Brain pericyte (primary cell): Measurements from ENCODE around the gene SYT3.

ENCODE experiments used
- DNase-seq: peaks from one replicate; pipeline ENCODE4 v3.0.0-alpha.2; 2012; ENCODE audit warnings: low read depth, low spot score

SYT3 gene

DNA sequence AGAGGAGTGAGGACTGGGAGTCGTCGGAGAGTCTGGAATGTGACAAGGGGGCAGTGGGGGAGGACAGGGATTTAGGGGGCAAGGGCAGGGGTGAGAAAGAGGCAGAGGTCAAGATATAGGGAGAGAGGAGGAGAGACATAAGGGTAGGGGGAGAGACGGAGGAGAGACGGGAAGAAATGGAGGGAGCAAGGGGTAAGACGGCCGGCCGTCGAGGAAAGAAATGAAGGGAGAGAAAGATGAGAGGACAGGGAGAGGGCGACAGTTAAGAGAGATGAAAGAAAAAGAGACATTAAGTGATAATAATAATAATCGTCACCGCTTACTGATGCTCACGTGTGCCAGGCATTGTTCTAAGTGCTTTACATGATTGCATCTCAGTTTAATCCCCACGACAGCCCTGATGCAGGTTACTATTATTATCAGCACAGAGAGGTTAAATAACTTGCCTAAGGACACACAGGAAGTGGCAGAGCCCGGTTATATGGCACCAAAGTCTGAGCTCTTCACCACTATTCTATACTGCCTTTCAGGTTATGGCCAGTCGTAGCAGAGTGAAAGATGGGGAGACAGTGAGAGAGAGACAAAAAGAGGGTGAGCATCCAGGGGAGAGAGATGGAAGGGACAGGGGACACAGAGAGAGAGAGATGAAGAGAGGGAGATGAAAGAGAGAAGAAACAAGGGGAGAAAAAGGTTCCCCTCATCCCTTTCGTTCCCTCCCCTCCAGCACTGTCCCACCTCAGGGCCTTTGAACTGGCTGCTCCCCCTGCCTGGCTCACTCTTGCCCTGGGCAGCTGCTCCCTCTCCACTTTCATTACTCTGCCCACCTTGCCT, 23.2 kb upstream of the SYT3 start:
- DNase-seq = no peak

DNA sequence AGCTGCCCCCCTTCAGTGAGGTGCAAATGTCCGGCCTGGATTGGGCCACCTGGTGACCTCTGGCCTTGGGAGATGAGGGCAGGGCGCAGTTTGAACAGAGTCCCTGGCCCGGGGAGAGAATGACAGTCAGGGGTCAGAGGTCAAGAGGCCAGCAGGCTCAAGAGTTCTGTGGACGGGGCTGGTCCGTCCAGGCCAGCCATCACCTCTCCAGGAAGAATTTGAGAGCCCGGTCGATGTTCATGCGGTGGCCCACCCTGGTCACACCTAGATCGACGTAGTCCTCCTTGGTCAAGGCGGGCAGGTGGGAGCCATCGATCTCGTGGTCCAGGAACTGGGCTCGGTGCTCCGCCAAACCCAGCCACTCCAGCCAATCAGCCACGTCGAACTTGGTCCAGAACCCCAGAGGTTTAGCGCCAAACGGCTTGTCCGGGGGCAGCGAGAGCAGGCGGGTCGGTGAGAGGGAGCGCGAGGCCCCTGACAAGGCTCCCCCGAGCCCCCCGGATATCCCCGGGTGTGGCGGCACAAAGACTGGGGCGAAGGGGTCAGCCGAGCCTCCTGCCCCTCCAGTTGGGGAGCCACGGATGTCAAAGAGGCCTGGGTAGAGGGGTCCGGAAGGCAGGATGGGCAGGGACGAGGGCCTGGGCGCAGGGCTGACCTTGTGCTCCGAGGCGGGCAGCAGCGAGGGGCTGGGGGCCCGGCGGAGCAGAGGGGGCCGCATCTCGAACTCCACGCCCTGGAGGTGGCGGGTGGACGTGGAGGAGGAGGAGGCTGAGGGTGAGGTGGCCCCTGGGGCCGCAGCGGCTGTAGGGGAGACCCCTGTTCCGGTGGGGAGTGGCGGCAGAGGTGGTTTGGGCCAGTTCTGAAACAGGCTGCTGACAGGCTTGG, 22.3 kb upstream of the SYT3 start:
- no peak for DNase-seq

DNA sequence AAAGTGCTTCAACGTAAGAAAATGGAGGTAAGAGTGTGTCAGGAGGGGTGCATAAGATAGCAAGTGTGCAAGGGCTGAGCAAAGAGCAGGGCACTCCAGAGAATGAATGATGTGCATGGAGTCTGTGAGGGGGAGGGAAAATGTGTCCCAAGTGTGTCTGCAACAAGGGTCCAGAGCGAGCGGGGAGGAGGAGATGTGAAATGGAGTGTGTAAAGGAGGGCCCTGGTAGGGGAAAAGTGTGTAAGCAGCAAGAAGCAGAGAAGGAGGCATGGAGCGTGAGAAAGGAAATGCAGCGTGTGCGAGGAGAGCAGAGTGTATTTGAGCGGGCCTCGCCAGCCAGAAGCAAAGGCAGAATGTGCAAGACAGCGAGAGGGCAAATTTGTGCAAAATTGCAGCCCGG, 21.3 kb upstream of the SYT3 start:
- no peak for DNase-seq

DNA sequence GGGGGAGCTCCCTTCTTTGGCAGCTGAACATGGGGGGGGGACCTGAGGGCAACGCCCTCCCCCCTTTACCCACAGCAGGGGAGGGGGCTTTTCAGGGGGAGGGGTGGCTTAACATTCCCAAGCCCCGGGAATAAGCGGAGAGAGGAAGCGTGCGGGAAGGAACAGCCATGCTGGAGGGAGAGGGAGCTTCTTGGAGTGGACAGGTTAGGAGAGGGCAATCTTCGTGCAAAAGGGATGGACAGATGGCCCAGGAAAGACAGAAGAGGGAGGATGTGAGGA, 20.3 kb upstream of the SYT3 start:
- DNase-seq = no peak

DNA sequence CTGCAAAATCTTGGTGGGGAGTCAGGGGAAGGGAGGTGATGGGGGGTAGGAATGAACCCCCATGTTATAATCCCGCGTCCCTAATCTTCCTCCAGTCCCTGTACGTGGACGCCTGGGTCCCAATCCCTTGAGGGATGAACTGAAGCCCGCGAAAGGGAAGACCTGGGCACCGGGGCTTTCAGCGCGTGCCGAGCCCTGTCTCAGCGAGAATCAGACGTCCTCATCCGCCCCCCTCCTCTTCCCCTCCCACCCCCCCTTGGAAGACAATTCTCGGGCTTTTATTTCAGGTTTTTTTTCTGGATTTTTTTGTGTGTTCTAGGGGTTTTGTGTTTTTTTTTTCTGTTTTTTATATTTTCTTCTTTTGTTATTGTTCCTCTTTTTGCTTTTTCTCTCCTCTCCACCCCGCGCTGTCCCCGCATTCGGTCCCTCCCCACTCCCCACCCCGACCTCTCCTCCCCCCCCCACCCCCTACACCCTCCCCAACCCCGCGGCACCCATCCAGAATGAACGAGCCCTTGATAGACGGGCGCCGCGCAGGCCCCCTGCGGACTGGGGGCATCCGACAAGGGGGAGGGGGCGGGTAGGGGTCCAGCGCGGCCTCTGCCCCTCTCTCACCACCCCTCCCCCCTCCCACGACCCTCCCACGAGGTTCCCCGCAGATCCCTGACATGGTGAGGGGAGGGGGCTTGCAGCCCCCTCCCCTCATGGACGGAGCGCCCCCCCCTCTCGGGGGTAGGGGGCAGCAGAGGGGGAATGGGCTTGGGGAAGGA, 19.8 kb upstream of the SYT3 start:
- DNase-seq = no peak

DNA sequence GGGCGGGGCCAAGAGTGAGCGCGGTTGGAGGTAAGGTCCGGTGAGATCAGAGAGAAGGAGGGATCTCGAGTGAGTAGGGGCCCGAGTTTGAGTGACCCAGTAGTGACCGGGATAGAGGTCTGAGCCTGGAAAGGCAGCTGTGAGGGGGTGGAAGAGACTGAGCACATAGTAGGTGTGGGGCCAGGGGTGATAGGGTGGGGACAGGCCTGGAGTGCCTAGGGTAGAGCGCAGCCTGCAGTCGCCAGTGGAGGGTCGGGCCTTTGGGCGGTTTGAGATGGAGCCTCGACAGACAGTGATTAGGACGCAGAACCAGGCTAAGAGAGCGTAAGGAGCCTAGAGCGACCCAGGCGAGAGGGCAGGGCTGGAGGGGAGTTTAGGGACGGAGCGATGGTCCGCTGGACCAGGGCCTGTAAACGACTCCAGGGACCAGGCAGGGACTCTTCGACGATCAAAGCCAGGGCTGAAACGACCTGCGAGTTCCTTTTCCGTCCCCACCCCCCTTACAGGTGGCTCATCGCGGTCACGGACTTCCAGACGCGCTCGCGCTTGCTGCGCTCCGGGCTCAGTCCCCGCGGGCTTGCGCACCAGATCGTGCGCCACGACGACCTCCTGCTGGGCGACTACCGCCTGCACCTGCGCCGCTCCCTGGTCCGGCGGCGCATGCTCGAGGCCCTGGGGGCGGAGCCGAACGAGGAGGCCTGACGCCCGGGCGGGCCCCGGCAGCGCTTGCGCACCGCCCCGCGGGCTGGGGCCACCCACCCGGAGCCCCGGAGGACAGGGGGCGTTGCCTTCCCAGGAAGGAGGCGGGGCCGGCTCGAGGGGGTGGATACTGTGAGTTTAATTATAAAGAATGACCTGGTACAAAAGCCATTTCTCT, 19.0 kb upstream of the SYT3 start:
- no peak for DNase-seq

DNA sequence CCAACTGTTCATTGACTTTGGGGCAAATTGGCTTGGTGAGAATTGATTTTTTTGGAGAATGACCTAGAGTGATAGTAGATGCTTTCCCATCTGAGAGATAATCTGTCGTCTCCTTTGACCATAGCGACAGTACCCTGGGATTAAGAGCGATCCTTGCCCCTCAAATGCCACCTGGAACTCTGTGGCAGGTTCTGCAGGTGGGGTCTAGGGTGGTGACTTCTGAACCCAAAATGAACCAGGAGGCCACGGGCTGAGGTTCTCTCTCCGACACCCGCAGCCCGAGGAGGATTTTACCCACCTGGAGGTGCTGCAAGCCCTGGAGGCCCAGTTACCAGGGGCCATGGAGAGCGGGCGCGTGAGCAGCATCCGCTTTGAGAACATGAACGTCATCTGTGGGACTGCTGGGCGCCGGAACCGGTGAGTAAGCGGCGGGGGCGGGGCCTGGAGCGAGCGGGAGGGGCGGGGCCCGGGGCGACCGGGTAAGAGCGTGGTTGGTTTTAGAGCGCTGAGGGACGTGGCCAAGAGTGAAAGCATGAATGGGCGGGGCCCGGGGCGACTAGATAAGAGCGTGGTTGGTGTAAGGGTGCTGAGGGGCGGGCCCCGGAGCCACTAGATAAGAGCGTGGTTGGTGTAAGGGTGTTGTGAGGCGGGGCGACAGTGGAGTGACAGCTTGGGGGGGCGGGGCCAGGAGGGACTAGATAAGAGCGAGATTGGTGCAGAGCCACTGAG, 18.2 kb upstream of the SYT3 start:
- DNase-seq = no peak

DNA sequence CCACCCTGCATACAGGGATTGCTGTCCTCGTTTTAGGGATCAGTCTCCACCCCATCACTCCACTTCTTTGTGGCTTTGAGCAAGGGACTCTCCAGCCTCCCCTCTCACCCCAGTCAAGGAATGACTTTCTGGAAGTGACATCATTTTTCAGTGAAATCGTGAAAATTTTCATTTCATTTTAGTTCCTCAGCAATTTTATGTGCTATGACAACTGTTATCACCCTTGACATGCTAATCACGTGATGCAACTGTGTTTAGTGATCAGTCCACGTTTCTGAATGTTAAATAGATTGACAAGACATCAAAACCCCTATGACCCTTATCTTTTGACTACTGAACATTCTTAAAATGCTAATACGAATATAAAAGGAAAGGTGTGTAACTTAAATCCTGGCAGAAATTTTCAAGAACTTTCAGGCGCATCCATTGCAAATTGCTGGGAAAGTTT, 17.6 kb upstream of the SYT3 start:
- DNase-seq = no peak

DNA sequence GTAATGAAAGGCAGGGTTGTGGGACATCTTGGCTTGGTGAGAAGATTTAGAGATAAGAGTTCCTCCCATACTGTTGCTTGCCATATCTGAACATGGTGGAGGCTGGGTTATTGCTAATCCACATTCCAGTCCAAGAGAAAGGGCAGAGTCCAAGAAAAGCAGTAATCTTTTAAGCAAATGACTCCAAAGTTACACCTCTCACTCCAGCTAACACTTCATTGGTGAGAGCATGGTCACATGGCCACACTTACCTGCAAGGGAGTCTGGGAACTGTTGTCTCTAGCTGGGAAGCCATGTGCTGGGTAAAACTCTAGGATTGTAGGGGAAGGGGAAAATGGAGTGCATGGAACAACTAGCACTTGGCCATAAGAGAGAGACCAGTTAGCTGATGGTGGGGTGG, 15.2 kb upstream of the SYT3 start:
- no peak for DNase-seq

DNA sequence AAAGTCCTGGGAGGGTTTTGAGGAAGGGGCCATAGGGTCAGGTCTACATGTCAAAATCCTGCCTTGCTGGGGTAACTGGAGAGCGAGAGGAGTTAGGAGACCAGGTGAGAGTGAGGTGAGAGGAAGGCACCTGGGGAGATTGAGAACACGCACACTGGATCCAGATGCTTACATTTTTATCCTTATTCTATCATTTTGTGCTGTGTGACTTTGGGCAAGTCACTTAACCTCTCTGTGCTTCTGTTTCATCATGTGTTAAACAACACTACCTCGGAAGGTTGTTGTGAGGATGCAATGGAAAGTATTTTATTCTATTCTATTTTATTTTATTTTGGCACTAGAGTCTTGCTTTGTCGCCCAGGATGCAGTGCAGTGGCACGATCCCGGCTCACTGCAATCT, 13.0 kb upstream of the SYT3 start:
- DNase-seq = no peak

DNA sequence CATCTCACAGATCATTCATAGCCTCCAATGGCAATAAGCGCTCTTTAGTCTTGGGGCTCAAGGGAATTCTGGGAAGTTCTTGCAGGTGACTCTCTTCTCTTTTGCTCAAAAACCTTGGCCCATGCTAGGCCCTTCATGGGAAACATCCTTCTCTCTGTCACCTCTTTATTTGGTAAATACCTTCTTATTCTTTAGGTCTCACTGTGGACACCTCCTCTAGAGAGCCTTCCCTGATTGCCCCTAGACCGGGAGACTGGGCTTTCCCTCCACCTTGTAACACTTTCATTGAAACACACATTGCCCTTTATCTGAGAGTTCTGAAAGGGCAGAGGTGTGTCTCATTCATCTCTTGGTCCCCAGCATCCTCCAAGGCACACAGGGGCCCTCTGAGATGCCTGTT, 11.5 kb upstream of the SYT3 start:
- DNase-seq = no peak

DNA sequence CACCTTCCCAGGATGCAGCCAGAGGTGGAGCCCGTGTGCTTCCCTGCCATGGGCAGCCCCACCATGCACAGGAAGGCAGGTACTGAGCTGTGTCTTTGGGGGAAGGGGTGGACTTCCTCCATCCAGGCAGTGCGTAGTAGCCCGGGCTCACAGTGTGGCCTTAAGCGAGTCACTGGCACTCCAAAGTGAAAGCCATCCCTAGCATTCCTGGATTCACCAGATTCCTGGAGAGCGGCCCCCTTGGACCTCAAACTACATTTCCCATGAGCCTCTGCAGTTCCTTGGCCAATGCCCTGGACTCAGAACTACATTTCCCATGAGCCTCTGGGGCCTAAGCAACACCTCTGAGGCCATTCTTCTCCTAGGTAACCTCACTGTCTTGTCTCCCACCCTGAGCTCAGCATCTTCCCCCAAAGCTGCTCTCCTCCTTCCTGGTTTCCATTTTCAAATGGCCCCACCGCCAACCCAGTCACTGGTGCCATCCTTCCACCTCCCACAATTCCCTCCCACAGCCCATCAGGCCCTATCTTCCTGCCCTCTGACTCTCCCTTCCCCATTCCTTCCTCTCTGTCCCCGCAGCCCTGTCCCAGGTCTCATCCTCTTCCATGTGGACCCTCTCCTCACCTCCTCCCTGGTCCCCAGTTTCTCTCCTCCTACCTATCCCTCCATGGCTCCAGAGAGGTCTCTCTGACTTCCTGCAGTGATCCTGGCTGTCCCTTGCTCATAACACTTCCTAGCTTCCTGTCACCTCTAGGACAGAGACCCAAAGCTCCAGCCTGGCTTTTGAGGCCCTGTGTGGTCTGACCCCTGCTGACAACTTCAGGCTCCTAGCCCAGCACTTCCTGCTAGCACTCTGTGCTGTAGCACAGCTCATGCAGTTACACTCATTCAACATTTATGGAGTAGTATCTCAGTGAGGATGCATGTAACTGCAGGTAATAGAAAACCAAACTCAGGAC, 10.0 kb upstream of the SYT3 start, which contains the start of gene C19orf81:
C19orf81 (plus strand) TSS at position 13 of the 959 bp plus-strand sequence; CDS start at position 13, 0 bp downstream.
- DNase-seq = no peak

DNA sequence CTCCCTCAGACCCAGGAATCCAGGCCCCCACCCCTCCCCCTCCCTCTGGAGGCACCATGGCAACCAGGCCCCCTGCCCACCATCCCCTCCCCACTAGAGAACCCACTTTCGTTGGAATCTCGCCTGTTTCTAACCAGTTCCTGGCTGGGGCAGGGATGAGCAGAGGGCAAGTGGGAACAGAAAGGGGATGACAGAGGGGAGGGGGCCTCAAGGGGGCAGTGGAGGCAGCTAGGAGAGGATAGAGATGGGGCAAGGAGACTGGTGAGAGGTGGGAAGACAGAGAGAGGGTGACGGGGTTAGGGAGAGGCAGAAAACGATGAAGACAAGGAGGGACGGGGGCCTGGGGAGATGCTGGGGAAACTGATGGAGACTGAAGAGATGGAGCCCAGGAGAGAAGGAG, 9.0 kb upstream of the SYT3 start:
- no peak for DNase-seq

DNA sequence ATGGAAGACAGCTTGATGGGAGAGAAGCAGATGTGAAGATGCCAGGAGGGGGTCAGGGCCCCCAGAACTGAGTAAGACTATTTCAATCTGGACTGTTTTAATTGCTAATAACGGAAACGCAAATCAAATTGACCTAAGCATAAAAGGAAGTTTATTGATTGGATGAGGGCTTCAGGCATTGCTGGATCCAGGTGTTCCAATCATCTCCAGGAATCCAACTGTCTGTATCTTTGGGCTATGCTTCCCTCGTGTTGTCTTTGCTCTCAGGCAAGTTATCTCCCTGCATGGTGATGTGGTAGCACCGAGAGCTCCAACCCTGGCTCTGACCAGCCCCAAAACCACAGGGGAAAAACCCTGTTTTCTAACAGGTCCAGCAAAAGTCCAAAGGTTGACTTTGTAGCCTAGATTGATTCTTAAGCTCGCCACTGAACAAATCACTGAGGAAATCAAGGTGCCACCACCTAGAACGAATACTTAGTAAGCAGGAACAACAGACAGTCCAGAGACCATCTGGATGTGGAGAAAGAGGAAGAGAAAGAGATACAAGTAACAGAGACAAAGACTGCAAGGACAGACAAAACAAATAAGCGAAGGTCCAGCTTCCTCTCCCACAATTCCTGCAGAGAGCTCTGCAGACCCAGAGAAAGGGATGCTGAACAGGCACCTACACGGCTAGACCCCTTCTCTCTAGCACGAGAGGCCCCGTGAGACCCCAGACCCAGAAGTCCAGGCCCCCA, 8.4 kb upstream of the SYT3 start:
- no peak for DNase-seq

DNA sequence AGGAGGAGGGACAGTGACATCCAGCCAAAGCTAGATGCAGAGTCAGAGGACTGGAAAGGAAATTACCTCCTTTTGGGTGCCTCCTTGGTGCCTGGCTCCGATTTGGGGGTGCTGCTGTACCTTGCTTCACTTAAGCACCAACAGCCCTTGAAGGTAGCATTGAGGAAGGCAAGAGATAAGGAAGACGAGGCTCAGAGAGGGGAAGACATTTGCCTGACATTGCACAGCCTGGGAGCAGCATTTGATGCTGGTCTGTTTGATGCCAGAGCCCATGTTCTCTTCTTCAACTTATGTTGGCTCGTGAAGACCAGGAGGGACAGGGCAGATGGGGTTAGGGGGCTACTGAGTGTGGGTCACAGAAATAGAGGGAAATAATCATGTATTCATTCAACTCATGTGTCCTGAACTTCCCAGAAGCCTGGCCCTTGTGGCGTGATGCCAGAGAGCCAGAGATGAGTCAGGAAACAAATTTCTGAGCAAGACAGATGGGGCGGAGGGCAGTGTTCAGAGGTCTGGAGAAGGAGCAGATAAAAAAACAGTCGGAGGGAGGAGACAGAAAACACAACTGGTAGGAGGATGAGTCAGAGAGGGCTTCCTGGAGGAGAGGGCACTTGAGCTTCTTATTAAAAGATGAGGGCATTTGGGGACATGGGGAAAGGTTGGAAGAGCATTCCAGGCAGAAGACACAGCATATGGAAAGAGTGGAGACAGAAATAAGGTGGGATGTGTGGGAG, 6.6 kb upstream of the SYT3 start:
- DNase-seq = no peak

DNA sequence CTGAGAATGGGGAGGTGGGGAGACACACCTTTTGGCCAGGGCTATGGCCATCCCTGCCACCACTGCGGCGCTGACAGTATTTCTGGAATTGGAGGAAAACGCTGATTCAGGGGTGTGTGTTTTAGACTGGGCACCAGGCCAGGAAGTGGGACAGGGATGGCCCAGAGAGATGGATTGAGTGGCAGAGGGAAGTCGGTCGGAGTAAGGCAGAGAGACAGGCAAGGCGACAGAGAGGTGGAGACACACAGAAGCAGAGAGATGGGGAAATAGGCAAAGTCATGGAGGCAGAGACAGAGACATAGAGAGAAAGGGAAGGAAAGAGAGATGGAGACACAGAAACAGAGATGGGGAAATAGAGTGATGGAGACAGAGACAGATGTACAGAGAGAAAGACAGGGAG, 5.4 kb upstream of the SYT3 start:
- DNase-seq = no peak

DNA sequence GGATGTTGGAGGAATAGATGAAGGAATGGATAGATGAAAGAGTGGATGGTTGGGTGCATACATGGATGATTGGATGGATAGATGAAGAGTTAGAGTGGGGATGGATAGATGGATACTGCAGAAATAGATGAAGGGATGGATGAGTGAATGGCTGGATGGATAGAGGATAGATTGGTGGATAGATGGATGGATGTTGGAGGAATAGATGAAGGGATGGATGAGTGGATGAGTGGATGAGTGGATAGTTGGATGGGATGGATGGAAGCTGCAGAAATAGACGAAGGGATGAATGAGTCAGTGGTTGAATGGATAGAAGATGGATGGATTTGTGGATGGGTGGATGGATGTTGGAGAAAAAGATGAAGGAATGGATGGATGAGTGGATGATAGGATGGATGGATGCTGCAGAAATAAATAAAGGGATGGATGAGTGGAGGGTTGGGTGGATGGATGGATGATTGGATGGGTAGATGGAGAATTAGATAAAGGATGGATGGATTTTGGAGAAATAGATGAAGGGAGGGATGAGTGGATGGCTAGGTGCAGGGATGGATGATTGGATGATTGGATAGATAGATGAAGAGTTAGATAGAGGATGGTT, 4.7 kb upstream of the SYT3 start:
- DNase-seq = no peak

DNA sequence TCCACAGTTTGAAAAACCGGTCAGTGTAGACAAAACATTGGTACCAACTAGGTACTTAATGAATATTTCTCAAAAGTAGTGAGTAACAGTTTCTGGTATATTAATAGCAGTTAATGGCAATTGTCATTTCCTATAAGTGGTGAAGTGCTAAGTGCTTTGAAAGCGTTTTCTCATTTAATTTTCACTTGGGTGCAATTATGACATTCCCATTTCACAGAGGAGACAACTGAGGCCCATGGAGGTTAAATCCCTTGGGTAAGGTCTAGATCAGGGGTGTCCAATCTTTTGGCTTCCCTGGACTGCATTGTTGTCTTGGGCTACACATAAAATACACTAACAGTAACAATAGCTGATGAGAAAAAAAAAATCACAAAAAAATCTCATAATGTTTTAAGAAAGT, 687 bp upstream of the SYT3 start:
- DNase-seq = no peak
